ENCODE measurements around the gene ADCY10.

DNA sequence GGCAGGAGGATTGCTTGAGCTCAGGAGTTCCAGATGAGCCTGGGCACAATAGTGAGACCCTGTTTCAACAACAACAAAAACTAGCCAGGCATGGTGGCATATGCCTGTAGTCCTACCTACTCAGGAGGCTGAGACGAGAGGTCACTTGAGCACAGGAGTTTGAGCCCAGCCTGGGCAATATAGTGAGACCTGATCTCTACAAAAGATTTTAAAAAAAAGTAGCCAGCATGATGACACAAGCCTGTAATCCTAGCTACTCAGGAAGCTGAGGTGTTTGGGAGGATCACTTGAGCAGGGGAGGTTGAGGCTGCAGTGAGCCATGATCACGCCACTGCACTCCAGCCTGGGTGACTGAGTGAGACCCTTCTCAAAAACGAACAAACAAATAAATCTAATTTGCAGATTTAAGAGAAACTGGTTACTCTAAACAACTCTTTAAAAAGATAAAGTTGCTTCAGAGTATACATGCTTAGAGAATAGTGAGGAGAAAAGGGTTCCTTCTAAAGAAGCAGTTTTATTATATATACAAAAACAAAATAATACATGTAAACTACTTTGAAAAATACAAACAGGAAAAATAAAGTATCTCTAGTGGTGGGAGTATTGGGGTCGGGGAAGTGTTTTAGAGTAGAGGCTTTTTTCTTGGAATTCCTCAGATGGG lies 88.4 kb downstream of the ADCY10 start:
- TF ChIP-seq POLR2A (IDR thresholded peaks at IDR 0.05) (no peak), CTCF (IDR thresholded peaks at IDR 0.05) (no peak), POLR2AphosphoS5 (IDR thresholded peaks at IDR 0.05) (no peak)
